Fibroblast of villous mesenchyme (primary cell): ENCODE results near the gene STK32C. TPM values are rescaled to one million over a fixed set of nuclear protein-coding genes. Genes with fewer than 3 reads are reported as not detected.
A peak's percentile ranks its signal among the peaks of the same experiment; 100 is the strongest.

Source experiments
- DNase-seq: peaks from one replicate; pipeline ENCODE4 v3.0.0-alpha.2; 2010; ENCODE audit warnings: low read depth
- H3K4me3 ChIP-seq: 2 replicates; pipeline ENCODE4 v1.5.1; 2011; ENCODE audit warnings: low read depth, mild to moderate bottlenecking, low read length
- CTCF ChIP-seq: IDR thresholded peaks from 2 replicates; pipeline ENCODE4 v1.5.1; 2012; ENCODE audit warnings: low read depth, mild to moderate bottlenecking, low read length; ENCODE audit not compliant: insufficient read depth
- total RNA-seq: library from RNA; depleted of rRNA; stranded (reverse); fragments of >200 nt; gene quantifications from 2 replicates; pipeline ENCODE4 v1.2.3, GENCODE V29; 2012

STK32C gene
- total RNA-seq, 1 donor: 8.6 TPM

DNA sequence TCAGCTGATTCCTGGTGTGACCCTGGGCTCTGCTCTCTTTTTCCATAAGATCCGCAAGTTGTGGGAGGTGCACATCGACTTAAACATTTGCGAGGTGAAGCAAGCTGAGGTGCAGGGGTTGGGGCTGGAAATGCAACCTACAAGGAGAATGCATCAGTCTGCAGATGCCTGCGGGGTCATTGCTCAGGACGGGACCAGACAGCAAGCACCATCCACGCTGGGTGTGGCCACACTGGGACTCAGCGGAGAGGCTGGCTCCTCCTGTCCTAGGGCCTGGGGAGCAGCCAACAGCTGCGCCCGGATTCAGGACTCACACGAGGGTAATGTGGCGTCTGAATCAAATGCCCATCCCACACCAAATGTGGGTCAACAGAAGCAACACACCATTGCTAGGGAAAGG, 33.8 kb downstream of the STK32C start:
- TF ChIP-seq CTCF: no peak
- DNase-seq: no peak
- H3K4me3 ChIP-seq: no peak overlapping the region

DNA sequence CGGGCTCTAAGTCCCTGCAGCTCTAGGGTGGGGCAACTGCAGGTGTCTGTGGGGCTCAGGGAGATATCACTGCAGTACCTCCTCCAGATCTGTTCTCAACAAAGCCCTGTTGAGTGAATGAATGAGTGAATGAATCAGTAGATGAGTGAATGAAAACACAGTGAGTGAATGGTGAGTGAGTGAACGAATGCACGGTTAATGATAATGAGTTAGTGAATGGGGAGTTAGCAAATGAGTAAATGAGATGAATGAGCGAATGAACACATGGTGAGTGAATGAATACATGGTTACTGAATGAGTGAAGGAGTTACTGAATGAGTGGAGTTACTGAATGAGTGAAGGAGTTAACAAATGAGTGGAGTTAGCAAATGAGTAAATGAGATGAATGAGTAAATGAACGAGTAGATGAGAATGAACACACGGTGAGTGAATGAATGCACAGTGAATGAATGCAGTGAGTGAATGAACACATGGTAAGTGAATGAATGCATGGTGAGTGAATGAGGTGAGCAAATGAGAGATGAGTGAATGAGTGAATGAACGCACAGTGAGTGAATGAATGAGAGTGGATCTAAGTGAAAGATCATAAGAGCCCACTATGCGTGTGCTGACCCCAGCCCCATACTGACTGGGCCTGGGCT, 34.3 kb downstream of the STK32C start:
- no peak for DNase-seq
- TF ChIP-seq CTCF: no peak
- no peak overlapping the region for H3K4me3 ChIP-seq

DNA sequence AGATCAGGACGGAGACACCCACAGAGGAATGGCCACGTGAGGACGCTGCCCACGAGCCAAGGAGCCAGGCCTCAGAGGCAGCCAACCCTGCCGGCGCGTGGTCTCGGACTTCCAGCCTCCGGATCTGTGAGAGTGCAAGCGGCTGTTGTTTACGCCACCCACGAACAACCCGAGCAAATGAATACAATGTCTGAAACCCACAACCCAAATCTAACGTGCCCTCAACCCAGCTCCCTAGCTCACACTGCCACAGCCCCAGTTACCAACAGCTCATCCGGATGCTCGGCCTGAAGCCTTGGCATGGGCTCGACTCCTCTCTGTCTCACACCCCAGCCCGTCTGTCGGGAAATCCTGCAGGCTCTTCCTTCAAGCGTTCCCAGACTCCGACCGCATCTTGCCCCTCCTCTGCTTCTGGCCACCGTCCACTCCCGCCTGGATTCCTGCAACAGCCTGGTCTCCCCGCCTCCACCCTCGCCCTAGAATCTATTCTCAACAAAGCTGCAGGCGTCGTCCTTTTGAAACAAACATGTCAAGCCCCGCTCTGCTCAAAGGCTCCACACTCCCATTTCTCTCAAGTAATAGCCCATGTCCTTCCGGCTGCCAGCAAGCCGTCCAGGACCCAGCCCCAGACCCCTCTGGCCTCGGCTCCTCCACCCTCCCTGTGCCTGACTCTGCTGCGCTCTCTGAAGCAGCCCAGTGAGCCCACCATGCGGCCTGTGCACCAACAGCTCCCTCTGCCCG, 35.3 kb downstream of the STK32C start:
- no peak for TF ChIP-seq CTCF
- H3K4me3 ChIP-seq: no peak overlapping the region
- DNase-seq: peak; percentile 36

GRCh38 chr10:132271458-132272230, 36.1 kb downstream of the STK32C start:
- H3K4me3 ChIP-seq: no peak overlapping the region
- no peak for DNase-seq
- no peak for TF ChIP-seq CTCF

DNA sequence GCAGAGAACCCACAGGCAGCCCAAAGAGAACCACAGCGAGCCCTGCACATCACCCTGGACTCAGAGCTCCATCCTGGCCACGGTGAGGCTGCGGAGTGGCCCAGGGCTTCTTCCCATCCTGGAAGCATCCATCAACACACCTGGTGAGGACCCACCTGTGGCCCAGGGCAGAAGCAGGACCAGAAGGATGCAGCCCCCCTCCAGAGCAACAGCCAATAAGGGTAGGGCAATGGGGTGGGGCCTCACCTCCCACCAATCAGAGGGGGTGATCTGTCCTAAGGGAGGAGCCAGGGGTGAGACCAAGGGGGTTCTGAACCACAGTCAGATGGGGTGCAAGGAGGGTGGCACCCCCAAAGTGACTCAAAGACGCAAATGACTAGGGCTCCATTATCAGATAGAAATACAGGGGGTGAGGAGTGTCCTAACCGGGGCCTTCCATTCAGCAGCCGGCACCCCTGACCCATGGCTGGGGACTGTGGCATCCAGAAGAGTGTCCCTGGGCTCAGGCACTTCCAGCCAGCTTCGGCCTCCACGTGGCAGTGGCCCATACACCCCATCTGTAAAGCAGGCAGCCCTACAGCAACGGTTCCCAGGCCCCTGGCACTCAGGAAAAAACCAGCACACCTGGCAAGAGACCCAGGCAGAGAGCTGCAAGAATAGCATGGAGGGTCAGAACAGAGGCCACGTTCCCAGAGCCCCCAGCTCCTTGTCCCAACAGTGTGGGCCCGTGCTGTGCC, 36.9 kb downstream of the STK32C start:
- TF ChIP-seq CTCF: no peak
- no peak overlapping the region for H3K4me3 ChIP-seq
- no peak for DNase-seq

DNA sequence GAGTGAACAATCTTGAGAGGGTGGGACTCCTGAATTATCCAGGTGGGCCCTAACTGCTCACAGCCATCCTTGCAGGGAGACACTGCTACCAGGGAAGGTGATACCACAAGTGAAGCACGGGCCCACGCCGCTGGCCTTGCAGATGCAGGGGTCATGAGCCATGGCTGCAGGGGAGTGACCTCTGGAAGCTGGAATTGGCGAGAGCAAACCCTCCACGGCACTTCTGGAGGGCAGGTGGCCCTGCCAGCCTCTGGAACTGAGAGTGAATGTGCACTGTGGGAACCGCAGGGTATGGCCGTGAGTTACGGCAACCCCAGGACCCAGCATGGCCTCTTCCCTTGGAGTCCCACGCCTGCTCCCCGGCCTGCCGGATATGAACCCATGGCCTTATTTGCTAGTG, 37.5 kb downstream of the STK32C start:
- H3K4me3 ChIP-seq: no peak overlapping the region
- TF ChIP-seq CTCF: no peak
- no peak for DNase-seq
